Caco-2 (cell line): ENCODE measurements around the gene VAV2. TPM values are rescaled to one million over a fixed set of nuclear protein-coding genes. Genes with fewer than 3 reads are reported as not detected.

Experiments used
- BruUV-seq: library from RNA; stranded (reverse); fragments of 400-500 nt; replicated peaks from 2 replicates; lab custom pipeline; 2021; lab: Mats Ljungman, UMichigan
- CTCF ChIA-PET: fragments of 300-600 bp; sonication (Branson Sonifier 250); formaldehyde crosslinking; loops from one replicate; lab custom pipeline; 2022; ENCODE audit warnings: antibody characterized with exemption; lab: Charles Lee
- POLR2A ChIA-PET: fragments of 300-600 bp; sonication (Branson Sonifier 250); formaldehyde crosslinking; loops from one replicate; lab custom pipeline; 2022; ENCODE audit warnings: antibody characterized with exemption; lab: Charles Lee
- DNase-seq, 2 experiments: peaks; one replicate each; pipeline versions ENCODE4 v3.0.0 to v3.0.0-alpha.2; 2020 to 2022
- H3K27me3 ChIP-seq: replicated peaks from 2 replicates; pipeline ENCODE4 v1.6.0; 2011; ENCODE audit warnings: low read length; ENCODE audit not compliant: control insufficient read depth, insufficient read depth
- H3K36me3 ChIP-seq: 2 replicates; pipeline ENCODE4 v1.5.1; 2011; ENCODE audit warnings: low read length; ENCODE audit not compliant: control insufficient read depth, insufficient read depth
- H3K4me1 ChIP-seq: fragments of 250-450 bp; sonication (Bioruptor Pico); 2 replicates; pipeline ENCODE4 v1.5.1; 2020; ENCODE audit warnings: mild to moderate bottlenecking
- H3K4me3 ChIP-seq: 2 replicates; pipeline ENCODE4 v1.5.1; 2011; ENCODE audit warnings: low read depth, mild to moderate bottlenecking, control low read depth, low read length
- H3K9me3 ChIP-seq: fragments of 250-450 bp; sonication (Bioruptor Pico); 2 replicates; pipeline ENCODE4 v1.5.1; 2020; ENCODE audit warnings: mild to moderate bottlenecking, moderate library complexity
- H3K27ac Mint-ChIP-seq: one replicate; pipeline ENCODE4 v1.8.0; 2022; ENCODE audit warnings: mixed read lengths; ENCODE audit not compliant: unreplicated experiment
- H3K27me3 Mint-ChIP-seq: one replicate; pipeline ENCODE4 v1.8.0; 2022; ENCODE audit warnings: mixed read lengths; ENCODE audit not compliant: insufficient read depth, unreplicated experiment
- H3K36me3 Mint-ChIP-seq: one replicate; pipeline ENCODE4 v1.8.0; 2022; ENCODE audit warnings: mild to moderate bottlenecking, mixed read lengths; ENCODE audit not compliant: insufficient read depth, unreplicated experiment
- H3K4me1 Mint-ChIP-seq: one replicate; pipeline ENCODE4 v1.8.0; 2022; ENCODE audit warnings: low read depth, mixed read lengths; ENCODE audit not compliant: unreplicated experiment
- H3K4me3 Mint-ChIP-seq: one replicate; pipeline ENCODE4 v1.8.0; 2022; ENCODE audit warnings: mild to moderate bottlenecking, moderate library complexity, mixed read lengths; ENCODE audit not compliant: unreplicated experiment
- H3K9me3 Mint-ChIP-seq: one replicate; pipeline ENCODE4 v1.8.0; 2022; ENCODE audit warnings: mixed read lengths; ENCODE audit not compliant: unreplicated experiment
- intact Hi-C: fragments of 100-400 bp; cut with micrococcal nuclease; formaldehyde crosslinking; loops from one replicate; pipeline ENCODE4 v1.10.0; 2022; ENCODE audit not compliant: unreplicated experiment
- total RNA-seq: library from RNA; stranded (reverse); gene quantifications from 2 replicates; pipeline ENCODE4 v1.2.3, GENCODE V29; 2022
- TF ChIP-seq, protein P1 (sequence below), 2 experiments: fragments of 200-600 bp in 1 of 2; IDR thresholded peaks; 1 replicate in 1 of 2; 2 replicates in 1 of 2; pipeline versions ENCODE4 v1.5.1 to v1.8.0; 2011 to 2022; ENCODE audit warnings: antibody characterized with exemption in 1 of 2, control low read depth in 1 of 2, inconsistent platforms in 1 of 2, low read depth in 1 of 2, low read length in 1 of 2, mild to moderate bottlenecking in 1 of 2, moderate library complexity in 1 of 2; ENCODE audit not compliant: insufficient read depth in 1 of 2, severe bottlenecking in 1 of 2, unreplicated experiment in 1 of 2

The VAV2 gene
- total RNA-seq, 1 experiment from 2014 or later = 55.3 TPM

DNA sequence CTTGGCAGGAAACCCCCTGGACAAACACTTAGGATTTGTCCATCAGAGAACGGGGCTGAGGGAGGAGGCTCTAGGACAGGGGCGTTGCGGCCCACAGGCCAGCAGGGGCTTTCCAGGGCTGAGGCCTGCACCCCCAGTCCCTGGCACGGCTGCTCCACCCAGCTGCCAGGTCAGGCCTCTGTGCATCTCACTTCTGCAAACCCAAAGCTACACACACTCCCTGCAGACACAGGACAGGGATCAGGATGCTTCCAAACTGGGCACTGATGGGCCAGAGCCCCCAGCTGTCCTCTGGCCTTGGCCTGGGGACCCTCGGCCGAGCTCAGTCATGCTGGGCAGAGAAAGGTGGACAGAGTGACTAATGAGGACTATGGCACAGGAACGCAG is 147.7 kb downstream of the VAV2 start:
- peaks cover 47% of the 10 kb centered on the region for H3K36me3 Mint-ChIP-seq
- H3K9me3 ChIP-seq = no peaks in the 10 kb centered on the region
- no peak for DNase-seq
- H3K4me3 ChIP-seq = no peak overlapping the region
- H3K27ac Mint-ChIP-seq = no peak overlapping the region
- H3K4me3 Mint-ChIP-seq = no peak overlapping the region
- H3K27me3 ChIP-seq = no peaks in the 10 kb centered on the region
- TF ChIP-seq, protein P1, sequence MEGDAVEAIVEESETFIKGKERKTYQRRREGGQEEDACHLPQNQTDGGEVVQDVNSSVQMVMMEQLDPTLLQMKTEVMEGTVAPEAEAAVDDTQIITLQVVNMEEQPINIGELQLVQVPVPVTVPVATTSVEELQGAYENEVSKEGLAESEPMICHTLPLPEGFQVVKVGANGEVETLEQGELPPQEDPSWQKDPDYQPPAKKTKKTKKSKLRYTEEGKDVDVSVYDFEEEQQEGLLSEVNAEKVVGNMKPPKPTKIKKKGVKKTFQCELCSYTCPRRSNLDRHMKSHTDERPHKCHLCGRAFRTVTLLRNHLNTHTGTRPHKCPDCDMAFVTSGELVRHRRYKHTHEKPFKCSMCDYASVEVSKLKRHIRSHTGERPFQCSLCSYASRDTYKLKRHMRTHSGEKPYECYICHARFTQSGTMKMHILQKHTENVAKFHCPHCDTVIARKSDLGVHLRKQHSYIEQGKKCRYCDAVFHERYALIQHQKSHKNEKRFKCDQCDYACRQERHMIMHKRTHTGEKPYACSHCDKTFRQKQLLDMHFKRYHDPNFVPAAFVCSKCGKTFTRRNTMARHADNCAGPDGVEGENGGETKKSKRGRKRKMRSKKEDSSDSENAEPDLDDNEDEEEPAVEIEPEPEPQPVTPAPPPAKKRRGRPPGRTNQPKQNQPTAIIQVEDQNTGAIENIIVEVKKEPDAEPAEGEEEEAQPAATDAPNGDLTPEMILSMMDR (IDR thresholded peaks at IDR 0.05; ENCODE audit: insufficient read depth in 1 of 2, low read depth in 1 of 2, low read length in 1 of 2, severe bottlenecking in 1 of 2, unreplicated experiment in 1 of 2) = no peak
- H3K36me3 ChIP-seq = no peaks in the 10 kb centered on the region; the same call in 1 of the 2 replicates
- CTCF ChIA-PET = no interaction called here
- H3K9me3 Mint-ChIP-seq = no peaks in the 10 kb centered on the region
- POLR2A ChIA-PET = no interaction called here
- H3K27me3 Mint-ChIP-seq = no peaks in the 10 kb centered on the region
- intact Hi-C loops = no loop called here
- no peaks in the 10 kb centered on the region; the same call in 1 of the 2 replicates for H3K4me1 ChIP-seq
- no TSS peak for BruUV-seq
- peaks cover 9% of the 10 kb centered on the region for H3K4me1 Mint-ChIP-seq

DNA sequence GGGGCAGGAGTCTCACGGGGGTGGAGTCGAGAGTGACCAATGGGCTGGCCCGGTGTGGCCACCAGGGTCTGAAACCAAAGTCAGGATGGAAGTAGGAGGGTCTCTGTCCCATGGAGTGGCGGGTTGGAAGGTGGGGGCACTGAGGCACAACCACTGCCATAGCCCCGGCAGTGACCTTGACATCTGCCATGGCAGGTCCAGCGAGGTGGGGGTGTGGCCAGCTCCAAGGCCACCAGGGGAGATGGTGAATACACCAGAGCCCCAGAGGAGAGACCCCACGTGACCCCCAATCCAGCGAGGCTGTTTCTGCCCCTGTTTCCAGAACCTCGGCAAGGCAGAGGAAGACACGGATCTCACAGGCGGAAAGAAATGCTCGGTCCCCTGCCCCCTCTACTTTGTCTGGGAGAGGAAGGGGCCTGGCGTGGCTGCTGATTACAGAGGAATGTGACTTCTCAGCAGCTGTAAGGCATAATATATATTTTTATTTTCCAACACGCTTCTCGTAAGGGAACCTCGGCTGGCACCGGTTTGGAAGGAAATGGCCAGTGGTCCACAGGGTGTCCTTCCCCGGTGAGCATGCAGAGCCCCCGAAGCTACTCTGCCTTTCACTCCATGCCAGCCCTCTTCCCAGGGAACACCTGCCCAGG is 148.2 kb downstream of the VAV2 start:
- intact Hi-C loops = no loop called here
- no peaks in the 10 kb centered on the region; the same call in 1 of the 2 replicates for H3K4me1 ChIP-seq
- peaks cover 14% of the 10 kb centered on the region for H3K4me1 Mint-ChIP-seq
- no peaks in the 10 kb centered on the region for H3K9me3 Mint-ChIP-seq
- POLR2A ChIA-PET = no interaction called here
- H3K4me3 ChIP-seq = no peak overlapping the region
- CTCF ChIA-PET = no interaction called here
- BruUV-seq = no TSS peak
- TF ChIP-seq, protein P1 (IDR thresholded peaks at IDR 0.05; ENCODE audit: insufficient read depth in 1 of 2, low read depth in 1 of 2, low read length in 1 of 2, severe bottlenecking in 1 of 2, unreplicated experiment in 1 of 2) = no peak
- H3K4me3 Mint-ChIP-seq = no peak overlapping the region
- no peaks in the 10 kb centered on the region for H3K9me3 ChIP-seq
- no peak for DNase-seq
- peaks cover 45% of the 10 kb centered on the region for H3K36me3 Mint-ChIP-seq
- H3K27me3 ChIP-seq = no peaks in the 10 kb centered on the region
- no peak overlapping the region for H3K27ac Mint-ChIP-seq
- H3K27me3 Mint-ChIP-seq = no peaks in the 10 kb centered on the region
- no peaks in the 10 kb centered on the region; the same call in 1 of the 2 replicates for H3K36me3 ChIP-seq

DNA sequence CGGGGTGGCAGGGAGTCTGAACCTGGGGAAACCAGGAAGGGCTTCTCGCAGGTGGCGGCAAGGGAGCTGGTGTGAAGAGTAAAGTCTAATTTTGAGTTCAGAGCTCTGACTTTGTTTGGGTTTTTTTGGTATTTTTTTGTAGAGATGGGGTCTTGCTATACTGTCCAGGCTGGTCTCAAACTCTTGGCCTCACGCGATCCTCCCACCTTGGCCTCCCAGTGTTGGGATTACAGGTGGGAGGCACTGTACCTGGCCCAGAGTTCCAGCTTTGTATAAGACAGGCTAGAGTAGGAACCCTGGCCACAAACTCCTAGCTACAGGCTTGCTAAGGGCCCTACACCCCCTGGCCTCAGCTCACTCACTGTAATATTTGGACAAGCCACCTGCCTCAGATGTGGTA is 148.9 kb downstream of the VAV2 start:
- Histone ChIP-seq H3K36me3 (no peaks in the 10 kb centered on the region; the same call in 1 of the 2 replicates), H3K27me3 (no peaks in the 10 kb centered on the region), H3K9me3 (no peaks in the 10 kb centered on the region), H3K4me3 (no peak overlapping the region), H3K4me1 (no peaks in the 10 kb centered on the region; the same call in 1 of the 2 replicates)
- intact Hi-C loops = no loop called here
- POLR2A ChIA-PET = no interaction called here
- Mint-ChIP-seq H3K36me3 (peaks cover 39% of the 10 kb centered on the region), H3K4me3 (no peak overlapping the region), H3K27ac (no peak overlapping the region), H3K27me3 (no peaks in the 10 kb centered on the region), H3K9me3 (no peaks in the 10 kb centered on the region), H3K4me1 (peaks cover 16% of the 10 kb centered on the region)
- no TSS peak for BruUV-seq
- TF ChIP-seq, protein P1 (IDR thresholded peaks at IDR 0.05; ENCODE audit: insufficient read depth in 1 of 2, low read depth in 1 of 2, low read length in 1 of 2, severe bottlenecking in 1 of 2, unreplicated experiment in 1 of 2) = no peak
- CTCF ChIA-PET = no interaction called here
- no peak for DNase-seq
